HG03045 (cell line): ENCODE data around the gene UGT2B7.
"Not testable (repeated sequence)": the region's sequence is repeated elsewhere in the genome, so short reads cannot be mapped to it uniquely, and the experiment has no call there.

Source experiments
- ATAC-seq: cut with Tn5 transposase; IDR thresholded peaks from one replicate; pipeline ENCODE4 v1.9.1; 2021; ENCODE audit warnings: mild to moderate bottlenecking, moderate library complexity; ENCODE audit not compliant: unreplicated experiment

Gene UGT2B7

GRCh38 chr4:69096111-69096656 lies at the start of gene UGT2B7:
Gene UGT2B7 (plus strand): TSS chr4:69096474. CDS start chr4:69096521, 47 bp downstream.
- no peak for ATAC-seq

- ATAC-seq, result no peak
Measured at GRCh38 chr4:69049860-69050259, 46.4 kb upstream of the UGT2B7 start.

- not testable (repeated sequence) for ATAC-seq
Measured at GRCh38 chr4:69050853-69051575, 45.3 kb upstream of the UGT2B7 start.

DNA sequence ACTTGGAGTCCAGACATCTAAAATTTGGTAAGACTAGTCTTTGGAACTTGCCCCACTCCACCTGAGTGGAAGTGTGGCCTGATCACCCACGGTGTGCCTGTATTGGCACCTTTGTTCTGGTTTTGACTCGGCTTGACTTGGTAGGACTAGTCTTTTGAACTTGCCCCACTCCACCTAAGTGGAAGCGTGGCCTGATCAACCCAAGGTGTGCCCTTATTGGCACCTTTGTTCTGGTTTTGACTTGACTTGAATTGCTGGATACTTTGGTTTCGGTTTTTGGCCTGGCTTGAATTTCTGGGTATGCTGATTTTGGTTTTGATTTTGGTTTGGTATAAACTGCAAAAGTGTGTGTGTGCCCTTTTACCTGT lies 44.7 kb upstream of the UGT2B7 start:
- no peak for ATAC-seq

GRCh38 chr4:69053309-69053885 lies 42.9 kb upstream of the UGT2B7 start:
- not testable (repeated sequence) for ATAC-seq

GRCh38 chr4:69054033-69054432 lies 42.2 kb upstream of the UGT2B7 start:
- not testable (repeated sequence) for ATAC-seq

DNA sequence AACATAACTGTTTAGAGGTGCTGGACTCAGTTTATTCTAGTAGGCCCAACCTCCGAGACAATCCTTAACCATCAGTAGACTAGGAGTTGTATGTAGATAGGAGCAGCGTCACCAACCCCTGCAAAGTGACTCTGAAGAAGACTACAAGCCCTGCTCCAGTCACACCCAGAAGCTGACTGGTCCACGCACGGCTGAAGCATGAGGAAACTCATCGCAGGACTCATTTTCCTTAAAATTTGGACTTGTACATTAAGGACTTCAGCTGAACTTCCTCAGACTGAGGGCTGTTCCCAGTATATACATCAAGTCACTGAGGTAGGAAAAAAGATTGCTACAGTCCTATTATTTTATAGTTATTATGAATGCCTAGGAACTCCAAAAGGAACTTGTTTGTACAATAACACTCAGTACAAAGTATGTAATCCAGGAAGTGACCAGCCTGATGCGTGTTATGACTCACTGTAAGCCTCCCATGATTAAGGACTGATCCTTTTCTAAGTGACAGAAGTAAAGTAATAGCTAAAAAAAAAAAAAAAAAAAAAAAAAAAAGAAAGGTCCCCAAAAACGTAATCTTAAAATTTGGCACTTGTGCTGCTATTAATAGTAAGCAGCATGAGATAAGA lies 41.6 kb upstream of the UGT2B7 start:
- no peak for ATAC-seq

GRCh38 chr4:69056150-69056549 lies 40.1 kb upstream of the UGT2B7 start:
- no peak for ATAC-seq

DNA sequence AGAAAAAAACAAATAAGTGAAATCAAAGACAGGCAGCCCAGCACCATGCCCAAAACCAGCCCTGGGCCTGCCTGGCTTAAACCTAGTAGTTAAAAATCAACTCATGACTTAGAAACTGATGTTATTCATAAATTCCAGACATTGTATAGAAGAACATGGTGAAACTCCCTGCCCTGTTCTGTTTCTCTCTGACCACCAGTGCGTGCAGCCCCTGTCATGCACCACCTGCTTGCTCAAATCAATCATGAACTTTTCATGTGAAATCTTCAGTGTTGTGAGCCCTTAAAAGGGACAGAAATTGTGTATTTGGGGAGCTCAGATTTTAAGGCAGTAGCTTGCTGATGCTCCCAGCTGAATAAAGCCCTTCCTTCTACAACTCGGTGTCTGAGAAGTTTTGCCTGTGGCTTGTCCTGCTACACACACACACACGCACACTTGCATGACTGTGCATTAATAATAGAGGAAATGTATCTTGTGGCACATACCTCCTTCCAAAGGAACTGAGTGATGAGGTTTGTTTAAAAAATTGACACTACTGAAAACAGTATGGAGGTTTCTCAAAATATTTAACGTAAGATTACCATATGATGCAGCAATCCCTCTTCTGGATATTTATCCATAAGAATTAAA lies 39.2 kb upstream of the UGT2B7 start:
- no peak for ATAC-seq

GRCh38 chr4:69057620-69058409 lies 38.5 kb upstream of the UGT2B7 start:
- peak; percentile 83 for ATAC-seq

GRCh38 chr4:69058410-69059059 lies 37.7 kb upstream of the UGT2B7 start:
- no peak for ATAC-seq

GRCh38 chr4:69060651-69061308 lies 35.5 kb upstream of the UGT2B7 start:
- ATAC-seq, result no peak

- no peak for ATAC-seq
Measured at GRCh38 chr4:69064391-69064790, 31.9 kb upstream of the UGT2B7 start.

DNA sequence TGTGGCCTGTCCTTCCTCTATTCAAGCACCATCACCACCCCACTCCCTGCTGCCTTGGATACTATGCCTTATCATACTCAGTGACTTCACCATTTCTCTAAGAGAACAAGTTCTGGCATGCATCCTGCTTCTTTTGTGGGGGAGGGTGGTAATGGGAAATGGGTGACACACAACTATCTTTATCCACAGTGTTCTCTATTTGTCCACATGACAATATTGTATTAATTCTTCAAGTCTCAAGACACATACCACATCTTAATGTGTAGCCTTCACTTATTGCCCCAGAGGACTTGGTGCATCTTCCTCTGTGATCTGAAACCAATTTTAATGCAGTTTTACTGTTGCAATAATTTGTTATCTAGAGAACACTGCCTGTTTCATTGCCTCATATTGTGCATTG lies 29.3 kb upstream of the UGT2B7 start:
- no peak for ATAC-seq

- ATAC-seq, result no peak
Measured at GRCh38 chr4:69069085-69069484, 27.2 kb upstream of the UGT2B7 start.

GRCh38 chr4:69070590-69070989 lies 25.7 kb upstream of the UGT2B7 start:
- no peak for ATAC-seq

GRCh38 chr4:69071286-69071685 lies 25.0 kb upstream of the UGT2B7 start:
- ATAC-seq, result no peak

DNA sequence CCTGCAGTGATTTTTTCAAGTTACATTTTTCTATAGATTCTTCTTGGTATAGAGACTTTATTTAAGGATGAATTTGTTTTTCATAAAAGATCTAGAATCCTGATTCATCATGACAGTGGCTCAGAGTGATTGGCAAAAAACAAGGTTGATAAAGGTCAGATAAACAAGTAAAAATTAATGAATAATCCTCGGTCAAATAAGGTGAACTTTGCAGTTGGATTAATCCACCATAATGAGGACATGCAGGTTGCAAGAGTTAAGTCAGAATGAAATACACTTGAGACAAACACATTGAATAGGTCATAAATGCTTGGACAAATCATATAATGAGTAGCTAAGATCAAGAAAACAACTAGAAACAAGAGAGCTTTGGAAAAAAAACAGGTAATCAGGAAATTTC lies 22.9 kb upstream of the UGT2B7 start:
- ATAC-seq, result no peak

- ATAC-seq, result no peak
Measured at GRCh38 chr4:69075061-69075792, 21.0 kb upstream of the UGT2B7 start.
